Upper lobe of left lung (tissue), 4 donors: Measurements from ENCODE around the gene NPEPPS.
"Not testable (repeated sequence)": the region's sequence is repeated elsewhere in the genome, so short reads cannot be mapped to it uniquely, and the experiment has no call there.

ENCODE experiments used
- CTCF ChIP-seq, 6 experiments: fragments of 450-650 bp in 4 of 6; fragments of 200-600 bp in 2 of 6; sonication (generic) in 2 of 6; IDR thresholded peaks; one replicate each; pipeline ENCODE4 v1.5.1; 2016 to 2019; ENCODE audit warnings: antibody characterized with exemption in 6 of 6
- POLR2A ChIP-seq, 4 donors: fragments of 450-650 bp; IDR thresholded peaks; one replicate each; pipeline ENCODE4 v1.5.1; 2016 to 2017; ENCODE audit warnings: antibody characterized with exemption in 4 of 4, mild to moderate bottlenecking in 2 of 4

- TF ChIP-seq POLR2A, CTCF (IDR thresholded peaks at IDR 0.05): not testable (repeated sequence)
Observed at GRCh38 chr17:47562406-47562705, 31.4 kb downstream of the NPEPPS start.
